SK-N-SH (cell line): Measurements from ENCODE around the gene PFKFB3.

Source experiments
- CTCF ChIP-seq: fragments of 200-600 bp; sonication (generic); IDR thresholded peaks from 2 replicates; pipeline ENCODE4 v1.6.1; 2017; ENCODE audit warnings: antibody characterized with exemption, mild to moderate bottlenecking, moderate library complexity
- EP300 ChIP-seq, 2 experiments: IDR thresholded peaks; 2 replicates each; pipeline versions ENCODE4 v1.4.0 to v1.6.1; 2012; ENCODE audit warnings: borderline replicate concordance in 1 of 2, low read depth in 1 of 2, low read length in 1 of 2
- POLR2AphosphoS5 ChIP-seq: IDR thresholded peaks from 2 replicates; pipeline ENCODE4 v1.6.1; 2012; ENCODE audit warnings: low read depth, low read length
- RCOR1 ChIP-seq: fragments of 150-350 bp; IDR thresholded peaks from 2 replicates; pipeline ENCODE4 v1.6.1; 2017; ENCODE audit warnings: antibody characterized with exemption, low read length
- REST ChIP-seq: IDR thresholded peaks from 2 replicates; pipeline ENCODE4 v1.6.1; 2012; ENCODE audit warnings: mild to moderate bottlenecking, low read depth, low read length, moderate library complexity
- TAF1 ChIP-seq: IDR thresholded peaks from 2 replicates; pipeline ENCODE4 v1.6.1; 2012; ENCODE audit warnings: low read depth, mild to moderate bottlenecking, low read length, moderate library complexity, borderline replicate concordance
- YY1 ChIP-seq: IDR thresholded peaks from 2 replicates; pipeline ENCODE4 v1.4.0; 2012; ENCODE audit warnings: low read depth, mild to moderate bottlenecking
- TF ChIP-seq, protein P1 (sequence below): IDR thresholded peaks from 2 replicates; pipeline ENCODE4; 2012
- TF ChIP-seq, protein P2 (sequence below): fragments of 150-350 bp; IDR thresholded peaks from 2 replicates; pipeline ENCODE4 v1.6.1; 2017; ENCODE audit warnings: antibody characterized with exemption, low read length, low read depth, borderline replicate concordance
- TF ChIP-seq, protein P3 (sequence below): IDR thresholded peaks from 2 replicates; pipeline ENCODE4 v1.4.0; 2012; ENCODE audit warnings: low read depth, borderline replicate concordance

GRCh38 chr10:6182454-6183098 lies 20.2 kb upstream of the PFKFB3 start:
- TF ChIP-seq, protein P1, sequence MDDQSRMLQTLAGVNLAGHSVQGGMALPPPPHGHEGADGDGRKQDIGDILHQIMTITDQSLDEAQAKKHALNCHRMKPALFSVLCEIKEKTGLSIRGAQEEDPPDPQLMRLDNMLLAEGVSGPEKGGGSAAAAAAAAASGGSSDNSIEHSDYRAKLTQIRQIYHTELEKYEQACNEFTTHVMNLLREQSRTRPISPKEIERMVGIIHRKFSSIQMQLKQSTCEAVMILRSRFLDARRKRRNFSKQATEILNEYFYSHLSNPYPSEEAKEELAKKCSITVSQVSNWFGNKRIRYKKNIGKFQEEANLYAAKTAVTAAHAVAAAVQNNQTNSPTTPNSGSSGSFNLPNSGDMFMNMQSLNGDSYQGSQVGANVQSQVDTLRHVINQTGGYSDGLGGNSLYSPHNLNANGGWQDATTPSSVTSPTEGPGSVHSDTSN = no peak
- no peak for TF ChIP-seq REST
- TF ChIP-seq CTCF = no peak
- no peak for TF ChIP-seq POLR2AphosphoS5
- TF ChIP-seq, protein P2, sequence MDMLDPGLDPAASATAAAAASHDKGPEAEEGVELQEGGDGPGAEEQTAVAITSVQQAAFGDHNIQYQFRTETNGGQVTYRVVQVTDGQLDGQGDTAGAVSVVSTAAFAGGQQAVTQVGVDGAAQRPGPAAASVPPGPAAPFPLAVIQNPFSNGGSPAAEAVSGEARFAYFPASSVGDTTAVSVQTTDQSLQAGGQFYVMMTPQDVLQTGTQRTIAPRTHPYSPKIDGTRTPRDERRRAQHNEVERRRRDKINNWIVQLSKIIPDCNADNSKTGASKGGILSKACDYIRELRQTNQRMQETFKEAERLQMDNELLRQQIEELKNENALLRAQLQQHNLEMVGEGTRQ = no peak
- no peak for TF ChIP-seq EP300 (IDR thresholded peaks at IDR 0.05; ENCODE audit: borderline replicate concordance in 1 of 2, low read depth in 1 of 2, low read length in 1 of 2)
- TF ChIP-seq, protein P3, sequence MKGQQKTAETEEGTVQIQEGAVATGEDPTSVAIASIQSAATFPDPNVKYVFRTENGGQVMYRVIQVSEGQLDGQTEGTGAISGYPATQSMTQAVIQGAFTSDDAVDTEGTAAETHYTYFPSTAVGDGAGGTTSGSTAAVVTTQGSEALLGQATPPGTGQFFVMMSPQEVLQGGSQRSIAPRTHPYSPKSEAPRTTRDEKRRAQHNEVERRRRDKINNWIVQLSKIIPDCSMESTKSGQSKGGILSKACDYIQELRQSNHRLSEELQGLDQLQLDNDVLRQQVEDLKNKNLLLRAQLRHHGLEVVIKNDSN = no peak
- TF ChIP-seq YY1 = no peak
- TF ChIP-seq RCOR1 = no peak
- no peak for TF ChIP-seq TAF1
